Esophagus muscularis mucosa (tissue), 4 donors: ENCODE results near the gene RNF7. TPM values are rescaled to one million over a fixed set of nuclear protein-coding genes. Genes with fewer than 3 reads are reported as not detected.

Experiments used
- DNase-seq: peaks from one replicate; pipeline ENCODE4 v3.0.0-alpha.2; 2017; ENCODE audit errors: extremely low spot score
- H3K27ac ChIP-seq, 4 donors: fragments of 200-600 bp; sonication (generic); replicated peaks in 1 of 4; 1 replicate in 3 of 4; 2 replicates in 1 of 4; pipeline ENCODE4 v1.5.1; 2016 to 2019; ENCODE audit warnings: mild to moderate bottlenecking in 1 of 4
- H3K27me3 ChIP-seq, 4 donors: fragments of 200-600 bp; sonication (generic); one replicate each; pipeline versions ENCODE4 v1.5.1 to v1.6.0; 2016 to 2019
- H3K36me3 ChIP-seq, 4 donors: fragments of 200-600 bp; sonication (generic); one replicate each; pipeline ENCODE4 v1.5.1; 2016 to 2019
- H3K4me1 ChIP-seq, 4 donors: fragments of 200-600 bp; sonication (generic); one replicate each; pipeline ENCODE4 v1.5.1; 2016 to 2019
- H3K4me3 ChIP-seq, 4 donors: fragments of 200-600 bp; sonication (generic); 1 replicate in 2 of 4; 2 replicates in 2 of 4; pipeline ENCODE4 v1.5.1; 2016 to 2019; ENCODE audit warnings: mild to moderate bottlenecking in 4 of 4, moderate library complexity in 1 of 4
- H3K9me3 ChIP-seq, 4 donors: fragments of 200-600 bp; sonication (generic); 1 replicate in 3 of 4; 2 replicates in 1 of 4; pipeline ENCODE4 v1.5.1; 2016 to 2019
- CTCF ChIP-seq, 3 experiments: fragments of 200-600 bp in 2 of 3; fragments of 450-650 bp in 1 of 3; sonication (generic) in 2 of 3; IDR thresholded peaks; one replicate each; pipeline ENCODE4 v1.5.1; 2017 to 2019; ENCODE audit warnings: antibody characterized with exemption in 3 of 3, mild to moderate bottlenecking in 2 of 3, moderate library complexity in 1 of 3
- EP300 ChIP-seq: sonication (generic); formaldehyde crosslinking; IDR thresholded peaks from one replicate; pipeline ENCODE4 v1.6.1; 2017; ENCODE audit warnings: antibody characterized with exemption
- POLR2A ChIP-seq: fragments of 450-650 bp; IDR thresholded peaks from one replicate; pipeline ENCODE4 v1.6.1; 2017; ENCODE audit warnings: antibody characterized with exemption, moderate library complexity, mild to moderate bottlenecking, low read depth
- POLR2AphosphoS5 ChIP-seq, 2 donors: sonication (generic); formaldehyde crosslinking; IDR thresholded peaks; one replicate each; pipeline ENCODE4 v1.6.1; 2017; ENCODE audit warnings: antibody characterized with exemption in 2 of 2
- whole genome bisulfite sequencing: methylation state at CpG from one replicate; pipeline ENCODE4 v1.1.5; 2018; 5-methylcytosine and 5-hydroxymethylcytosine counted together
- intact Hi-C: fragments of 100-400 bp; cut with DNase I; formaldehyde crosslinking; loops from one replicate; pipeline ENCODE4 v1.15.1; 2023
- total RNA-seq, 4 donors: library from RNA; depleted of rRNA; stranded (reverse); fragments of >200 nt; gene quantifications; one replicate each; pipeline versions ENCODE4 v1.1.0 to v1.2.1, GENCODE V29; 2016

RNF7 gene
- total RNA-seq, 4 donors from 2014 or later: 47.2 to 107 (median 80.2) TPM

- no peaks in the 10 kb centered on the region for H3K36me3 ChIP-seq
- intact Hi-C loops: loop anchor here (5.0 kb wide), 1 partner anchor 82 kb away; no protein-coding TSS in a partner anchor
- no peaks in the 10 kb centered on the region for H3K9me3 ChIP-seq
- no peak overlapping the region for H3K4me3 ChIP-seq
- H3K4me1 ChIP-seq: no peaks in the 10 kb centered on the region
- no peak for DNase-seq
- TF ChIP-seq EP300: no peak
- no peak for TF ChIP-seq POLR2A
- no peak for TF ChIP-seq CTCF (IDR thresholded peaks at IDR 0.05)
- TF ChIP-seq POLR2AphosphoS5 (IDR thresholded peaks at IDR 0.05): no peak
- WGBS: 92% methylated on average over 2 of the region's 4 CpGs
- no peaks in the 10 kb centered on the region for H3K27me3 ChIP-seq
- no peak overlapping the region for H3K27ac ChIP-seq
These were observed 52.1 kb downstream of the RNF7 start for GRCh38 chr3:141790171-141790570.

GRCh38 chr3:141792495-141792894 lies 54.4 kb downstream of the RNF7 start:
- intact Hi-C loops: loop anchor here (5.0 kb wide), 1 partner anchor 80 kb away; no protein-coding TSS in a partner anchor
- Histone ChIP-seq H3K9me3 (no peaks in the 10 kb centered on the region), H3K27ac (no peak overlapping the region), H3K36me3 (no peaks in the 10 kb centered on the region), H3K27me3 (no peaks in the 10 kb centered on the region), H3K4me3 (no peak overlapping the region), H3K4me1 (peaks cover 12 to 16% (median 13%) of the 10 kb centered on the region in 4 donors)
- no peak for DNase-seq
- 100% methylated on average over 1 of the region's 1 CpG for WGBS
- TF ChIP-seq EP300: no peak
- no peak for TF ChIP-seq POLR2A
- no peak for TF ChIP-seq CTCF (IDR thresholded peaks at IDR 0.05)
- TF ChIP-seq POLR2AphosphoS5 (IDR thresholded peaks at IDR 0.05): no peak

GRCh38 chr3:141793476-141794260 lies 55.6 kb downstream of the RNF7 start:
- WGBS: 91% methylated on average over 7 of the region's 8 CpGs
- no peaks in the 10 kb centered on the region for H3K27me3 ChIP-seq
- intact Hi-C loops: loop anchor here (5.0 kb wide), 1 partner anchor 79 kb away; no protein-coding TSS in a partner anchor
- no peaks in the 10 kb centered on the region for H3K36me3 ChIP-seq
- H3K9me3 ChIP-seq: no peaks in the 10 kb centered on the region
- no peak overlapping the region for H3K27ac ChIP-seq
- DNase-seq: no peak
- H3K4me1 ChIP-seq: peaks cover 24 to 27% (median 25%) of the 10 kb centered on the region in 4 donors
- no peak overlapping the region for H3K4me3 ChIP-seq
- TF ChIP-seq POLR2A: no peak
- no peak for TF ChIP-seq POLR2AphosphoS5 (IDR thresholded peaks at IDR 0.05)
- no peak for TF ChIP-seq EP300
- no peak for TF ChIP-seq CTCF (IDR thresholded peaks at IDR 0.05)

- no peak overlapping the region for H3K4me3 ChIP-seq
- no peak for DNase-seq
- 90% methylated on average over 2 of the region's 4 CpGs for WGBS
- no peaks in the 10 kb centered on the region for H3K36me3 ChIP-seq
- H3K4me1 ChIP-seq: peaks cover 25 to 31% (median 29%) of the 10 kb centered on the region in 4 donors
- TF ChIP-seq POLR2AphosphoS5 (IDR thresholded peaks at IDR 0.05) (no peak), CTCF (IDR thresholded peaks at IDR 0.05) (no peak), POLR2A (no peak), EP300 (no peak)
- H3K9me3 ChIP-seq: no peaks in the 10 kb centered on the region
- no peaks in the 10 kb centered on the region for H3K27me3 ChIP-seq
- intact Hi-C loops: no loop called here
- H3K27ac ChIP-seq: no peak overlapping the region
These were observed 57.2 kb downstream of the RNF7 start for GRCh38 chr3:141795276-141795675.
